Lung (tissue), 12 donors: ENCODE measurements around the gene SLC8A1. TPM values are rescaled to one million over a fixed set of nuclear protein-coding genes. Genes with fewer than 3 reads are reported as not detected.

ENCODE experiments used
- ATAC-seq: fragments of 200-7000 bp; cut with Tn5 transposase; one replicate; pipeline ENCODE4 v1.9.1; 2020; ENCODE audit warnings: moderate number of reproducible peaks; ENCODE audit not compliant: insufficient read depth, low FRiP score
- DNase-seq, 3 donors: peaks; one replicate each; pipeline ENCODE4 v3.0.0-alpha.2; 2013 to 2017
- H3K27ac ChIP-seq, 2 donors: one replicate each; pipeline ENCODE4 v1.5.1; 2013; ENCODE audit warnings: mild to moderate bottlenecking in 2 of 2, moderate library complexity in 2 of 2, control low read depth in 1 of 2, inconsistent platforms in 1 of 2, low read depth in 1 of 2, low read length in 1 of 2
- H3K27me3 ChIP-seq, 3 donors: one replicate each; pipeline ENCODE4 v1.5.1; 2013; ENCODE audit warnings: low read length in 2 of 3; ENCODE audit not compliant: control insufficient read depth in 3 of 3, insufficient read depth in 3 of 3
- H3K36me3 ChIP-seq, 4 donors: one replicate each; pipeline ENCODE4 v1.5.1; 2013; ENCODE audit warnings: low read length in 4 of 4, mild to moderate bottlenecking in 1 of 4, moderate library complexity in 1 of 4; ENCODE audit not compliant: control insufficient read depth in 4 of 4, insufficient read depth in 4 of 4
- H3K4me1 ChIP-seq, 5 donors: one replicate each; pipeline ENCODE4 v1.5.1; 2013; ENCODE audit warnings: low read length in 5 of 5, mild to moderate bottlenecking in 2 of 5, moderate library complexity in 1 of 5; ENCODE audit not compliant: control insufficient read depth in 5 of 5, insufficient read depth in 5 of 5
- H3K4me3 ChIP-seq: one replicate; pipeline ENCODE4 v1.5.1; 2013; ENCODE audit warnings: mild to moderate bottlenecking, control low read depth, moderate library complexity
- H3K9ac ChIP-seq, 2 donors: one replicate each; pipeline ENCODE4 v1.5.1; 2013; ENCODE audit warnings: low read length in 2 of 2, control low read depth in 1 of 2; ENCODE audit not compliant: insufficient read depth in 1 of 2
- H3K9me3 ChIP-seq, 4 donors: one replicate each; pipeline ENCODE4 v1.5.1; 2013; ENCODE audit warnings: low read length in 3 of 4, mild to moderate bottlenecking in 1 of 4, moderate library complexity in 1 of 4; ENCODE audit not compliant: control insufficient read depth in 4 of 4, insufficient read depth in 3 of 4
- CTCF ChIP-seq: IDR thresholded peaks from 2 replicates; pipeline ENCODE4 v1.5.1; 2012; ENCODE audit warnings: mild to moderate bottlenecking; ENCODE audit errors: control extremely low read depth, extremely low read depth
- WGBS, 2 donors: extraction: QIAGEN DNeasy Blood & Tissue Kit; methylation state at CpG; one replicate each; pipeline ENCODE4 v1.1.7; 2013; 5-methylcytosine and 5-hydroxymethylcytosine counted together
- polyA plus RNA-seq, 2 donors: library from polyadenylated mRNA; stranded (reverse); fragments of 200-250 nt; gene quantifications; one replicate each; pipeline ENCODE4 v1.2.1, GENCODE V29; 2013
- total RNA-seq, 2 donors: library from RNA; depleted of rRNA in 1 of 2; stranded (reverse); fragments of >200 nt in 1 of 2; gene quantifications; one replicate each; pipeline ENCODE4 v1.2.1, GENCODE V29; 2014 to 2021
- donor health status: control.
- donor health status: control.
- donor health status: Bipolar disorder and iron deficiency.
- donor health status: healthy.
- donor health status: DM: yes; HTN: yes; CAD: no.

SLC8A1 gene
- total and polyA plus RNA-seq, 4 donors: 1.2 to 34.7 (median 18.4) TPM

- 41 to 70% methylated on average over 1 of the region's 1 CpG for WGBS, 2 donors
- Histone ChIP-seq H3K27me3 (no peaks in the 10 kb centered on the region), H3K27ac (peak overlapping the region; percentile 79 to 82), H3K36me3 (no peaks in the 10 kb centered on the region), H3K4me3 (peak overlapping the region; percentile 27), H3K9me3 (no peaks in the 10 kb centered on the region), H3K4me1 (peaks cover 0 to 18% (median 8%) of the 10 kb centered on the region in 5 donors), H3K9ac (no peak overlapping the region)
- DNase-seq: no peak
- no peak for TF ChIP-seq CTCF
- ATAC-seq: no peak
Observed at GRCh38 chr2:40489678-40489960, 37.7 kb upstream of the SLC8A1 start.

- Histone ChIP-seq H3K27me3 (no peaks in the 10 kb centered on the region), H3K27ac (peak overlapping the region; percentile 79 to 82), H3K4me1 (peaks cover 0 to 18% (median 10%) of the 10 kb centered on the region in 5 donors), H3K4me3 (peak overlapping the region; percentile 35), H3K9ac (no peak overlapping the region), H3K9me3 (no peaks in the 10 kb centered on the region), H3K36me3 (no peaks in the 10 kb centered on the region)
- 45 to 52% methylated on average over 11 of the region's 11 CpGs for WGBS, 2 donors
- ATAC-seq: no peak
- TF ChIP-seq CTCF: no peak
- DNase-seq: peak in 2 of 3 donors; percentile 67 to 68
Observed at GRCh38 chr2:40488927-40489677, 37.2 kb upstream of the SLC8A1 start.

GRCh38 chr2:40488101-40488601, 36.3 kb upstream of the SLC8A1 start:
- DNase-seq (peak; percentile 16 to 74 (median 47)), ATAC-seq (no peak)
- Histone ChIP-seq H3K27ac (peak overlapping the region; percentile 53 to 85), H3K27me3 (no peaks in the 10 kb centered on the region), H3K4me3 (no peak overlapping the region), H3K36me3 (no peaks in the 10 kb centered on the region), H3K4me1 (peaks cover 0 to 18% (median 10%) of the 10 kb centered on the region in 5 donors), H3K9ac (no peak overlapping the region), H3K9me3 (peaks cover 0 to 3% (median 0%) of the 10 kb centered on the region in 4 donors)
- WGBS, 2 donors: 51% methylated on average over 4 of the region's 4 CpGs
- no peak for TF ChIP-seq CTCF
